MM.1S (cell line): Measurements from ENCODE around the gene RHOF.

Experiments used
- DNase-seq: peaks from one replicate; pipeline ENCODE4 v3.0.0-alpha.2; 2015
- H2AFZ ChIP-seq: fragments of 300-600 bp; sonication (generic); 2 replicates; pipeline ENCODE4 v1.6.0; 2016; ENCODE audit warnings: antibody characterized with exemption, low read length
- H3F3A ChIP-seq: fragments of 300-600 bp; sonication (generic); 2 replicates; pipeline ENCODE4 v1.6.1; 2016; ENCODE audit warnings: mild to moderate bottlenecking, antibody characterized with exemption, low read length, moderate library complexity, mixed read lengths; ENCODE audit not compliant: insufficient read depth
- H3K27ac ChIP-seq: fragments of 300-600 bp; sonication (generic); 2 replicates; pipeline ENCODE4 v1.5.1; 2016; ENCODE audit warnings: mild to moderate bottlenecking, low read length
- H3K27me3 ChIP-seq: fragments of 300-600 bp; sonication (generic); replicated peaks from 2 replicates; pipeline ENCODE4 v1.6.0; 2016; ENCODE audit warnings: low read length; ENCODE audit not compliant: insufficient read depth
- H3K36me3 ChIP-seq: fragments of 300-600 bp; sonication (generic); replicated peaks from 2 replicates; pipeline ENCODE4 v1.6.1; 2016; ENCODE audit warnings: mild to moderate bottlenecking, low read length, mixed read lengths; ENCODE audit not compliant: insufficient read depth
- H3K4me1 ChIP-seq: fragments of 300-600 bp; sonication (generic); 2 replicates; pipeline ENCODE4 v1.6.1; 2016; ENCODE audit warnings: low read length, mixed read lengths
- H3K4me2 ChIP-seq: fragments of 300-600 bp; sonication (generic); 2 replicates; pipeline ENCODE4 v1.6.0; 2016; ENCODE audit warnings: low read depth, low read length
- H3K4me3 ChIP-seq: fragments of 300-600 bp; sonication (generic); 2 replicates; pipeline ENCODE4 v1.5.1; 2016; ENCODE audit warnings: low read length, mixed read lengths
- H3K79me2 ChIP-seq: fragments of 300-600 bp; sonication (generic); 2 replicates; pipeline ENCODE4 v1.6.1; 2016; ENCODE audit warnings: mixed run types, low read length, mixed read lengths
- H3K9ac ChIP-seq: fragments of 300-600 bp; sonication (generic); 2 replicates; pipeline ENCODE4 v1.6.1; 2016; ENCODE audit warnings: low read length, mixed read lengths
- H3K9me2 ChIP-seq: fragments of 300-600 bp; sonication (generic); replicated peaks from 2 replicates; pipeline ENCODE4 v1.6.1; 2016; ENCODE audit warnings: mild to moderate bottlenecking, low read length, mixed read lengths; ENCODE audit not compliant: insufficient read depth
- H3K9me3 ChIP-seq: fragments of 300-600 bp; sonication (generic); replicated peaks from 2 replicates; pipeline ENCODE4 v1.6.1; 2016; ENCODE audit warnings: mild to moderate bottlenecking, low read length, mixed read lengths; ENCODE audit not compliant: insufficient read depth
- H4K20me1 ChIP-seq: fragments of 300-600 bp; sonication (generic); 2 replicates; pipeline ENCODE4 v1.6.1; 2016; ENCODE audit warnings: mild to moderate bottlenecking, low read length, moderate library complexity, mixed read lengths; ENCODE audit not compliant: insufficient read depth
- EZH2 ChIP-seq: fragments of 300-600 bp; sonication (generic); optimal IDR thresholded peaks from 2 replicates; pipeline ENCODE3; 2017; ENCODE audit warnings: low read depth, mild to moderate bottlenecking, antibody characterized with exemption, low read length, mixed read lengths
- EZH2phosphoT487 ChIP-seq: fragments of 300-600 bp; sonication (generic); IDR thresholded peaks from 2 replicates; pipeline ENCODE4 v1.6.1; 2018; ENCODE audit warnings: antibody characterized with exemption, low read length
- TF ChIP-seq, protein P1 (sequence below): fragments of 300-600 bp; sonication (generic); IDR thresholded peaks from 2 replicates; pipeline ENCODE4 v1.5.1; 2016; ENCODE audit warnings: antibody characterized with exemption, low read length, mixed read lengths

Gene RHOF

DNA sequence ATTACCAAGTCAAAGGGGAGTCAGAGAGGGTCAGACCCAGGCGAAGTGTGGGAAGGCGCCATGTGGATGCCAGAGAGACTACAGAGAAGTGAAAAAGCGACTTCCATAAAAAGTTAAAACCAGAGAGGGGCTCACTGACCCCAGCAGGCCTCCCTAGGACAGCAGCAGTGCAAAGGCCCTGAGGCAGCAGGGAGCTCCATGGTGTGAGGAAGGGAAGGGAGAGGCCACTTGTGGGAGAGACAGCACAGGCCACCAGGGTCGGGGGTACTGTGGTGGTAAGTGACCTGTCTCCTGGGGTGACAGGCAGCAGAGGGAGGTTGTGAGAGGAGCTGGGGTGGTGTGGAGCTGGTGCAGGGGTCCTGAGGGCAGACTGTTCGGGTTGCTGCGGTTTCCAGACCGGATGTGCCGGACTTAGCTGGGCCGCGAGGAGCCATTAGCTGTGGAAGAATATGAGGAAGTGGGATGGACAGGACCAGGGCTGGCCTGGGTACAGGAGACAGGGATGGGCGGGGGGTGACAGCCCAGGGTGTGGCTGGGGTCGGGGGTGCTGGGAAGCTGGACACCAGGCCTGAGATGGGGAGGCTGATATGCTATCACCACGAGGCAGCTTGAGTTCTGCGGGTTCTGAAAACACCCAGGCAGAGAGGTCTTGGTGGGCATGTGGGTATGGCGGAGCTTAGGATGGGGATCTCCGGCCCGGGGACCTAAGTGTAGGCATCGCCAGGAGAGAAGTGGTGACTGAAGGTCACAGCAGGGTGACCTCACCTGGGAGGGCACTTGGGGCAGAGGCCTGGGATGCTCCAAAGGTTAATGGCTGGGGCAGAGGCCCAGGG lies 33.0 kb upstream of the RHOF start:
- H2AFZ ChIP-seq = no peak overlapping the region
- no peaks in the 10 kb centered on the region for H3F3A ChIP-seq
- H3K27ac ChIP-seq = no peak overlapping the region
- no peak overlapping the region for H3K9ac ChIP-seq
- no peak for DNase-seq
- no peaks in the 10 kb centered on the region for H3K9me2 ChIP-seq
- H3K36me3 ChIP-seq = no peaks in the 10 kb centered on the region
- H3K4me2 ChIP-seq = no peak overlapping the region
- no peaks in the 10 kb centered on the region for H3K4me1 ChIP-seq
- TF ChIP-seq, protein P1, sequence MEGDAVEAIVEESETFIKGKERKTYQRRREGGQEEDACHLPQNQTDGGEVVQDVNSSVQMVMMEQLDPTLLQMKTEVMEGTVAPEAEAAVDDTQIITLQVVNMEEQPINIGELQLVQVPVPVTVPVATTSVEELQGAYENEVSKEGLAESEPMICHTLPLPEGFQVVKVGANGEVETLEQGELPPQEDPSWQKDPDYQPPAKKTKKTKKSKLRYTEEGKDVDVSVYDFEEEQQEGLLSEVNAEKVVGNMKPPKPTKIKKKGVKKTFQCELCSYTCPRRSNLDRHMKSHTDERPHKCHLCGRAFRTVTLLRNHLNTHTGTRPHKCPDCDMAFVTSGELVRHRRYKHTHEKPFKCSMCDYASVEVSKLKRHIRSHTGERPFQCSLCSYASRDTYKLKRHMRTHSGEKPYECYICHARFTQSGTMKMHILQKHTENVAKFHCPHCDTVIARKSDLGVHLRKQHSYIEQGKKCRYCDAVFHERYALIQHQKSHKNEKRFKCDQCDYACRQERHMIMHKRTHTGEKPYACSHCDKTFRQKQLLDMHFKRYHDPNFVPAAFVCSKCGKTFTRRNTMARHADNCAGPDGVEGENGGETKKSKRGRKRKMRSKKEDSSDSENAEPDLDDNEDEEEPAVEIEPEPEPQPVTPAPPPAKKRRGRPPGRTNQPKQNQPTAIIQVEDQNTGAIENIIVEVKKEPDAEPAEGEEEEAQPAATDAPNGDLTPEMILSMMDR = no peak
- TF ChIP-seq EZH2phosphoT487 = no peak
- TF ChIP-seq EZH2 = no peak
- no peaks in the 10 kb centered on the region for H3K9me3 ChIP-seq
- no peaks in the 10 kb centered on the region for H4K20me1 ChIP-seq
- no peaks in the 10 kb centered on the region for H3K27me3 ChIP-seq
- no peaks in the 10 kb centered on the region for H3K79me2 ChIP-seq
- no peak overlapping the region for H3K4me3 ChIP-seq

DNA sequence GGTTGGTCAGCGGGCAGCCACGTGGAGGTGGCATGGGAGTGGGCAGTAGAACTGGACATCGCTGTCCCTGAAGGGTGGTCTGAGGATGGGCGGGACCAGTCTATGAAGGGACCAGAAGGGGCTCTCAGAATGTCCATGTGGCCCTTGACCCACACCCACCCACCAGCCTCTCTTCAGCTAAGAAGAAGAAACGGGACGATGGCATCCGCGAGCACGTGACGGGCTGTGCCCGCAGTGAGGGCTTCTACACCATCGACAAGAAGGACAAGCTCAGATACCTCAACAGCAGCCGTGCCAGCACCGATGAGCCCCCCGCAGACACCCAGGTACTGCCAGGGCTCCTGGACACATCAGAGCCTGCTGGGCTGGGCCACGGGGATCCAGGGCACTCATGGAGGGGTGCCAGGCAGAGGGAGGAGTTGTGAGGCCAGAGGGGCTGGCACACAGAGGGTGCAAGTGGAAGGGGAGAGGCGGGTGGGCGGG lies 31.6 kb upstream of the RHOF start:
- Histone ChIP-seq H3K4me1 (no peaks in the 10 kb centered on the region), H4K20me1 (no peaks in the 10 kb centered on the region), H3K9me3 (no peaks in the 10 kb centered on the region), H3K4me3 (no peak overlapping the region), H3K9me2 (no peaks in the 10 kb centered on the region), H3K27me3 (no peaks in the 10 kb centered on the region), H3F3A (no peaks in the 10 kb centered on the region), H2AFZ (no peak overlapping the region), H3K79me2 (no peaks in the 10 kb centered on the region), H3K36me3 (no peaks in the 10 kb centered on the region), H3K9ac (no peak overlapping the region), H3K27ac (no peak overlapping the region), H3K4me2 (no peak overlapping the region)
- TF ChIP-seq, protein P1 = no peak
- TF ChIP-seq EZH2 (no peak), EZH2phosphoT487 (no peak)
- no peak for DNase-seq

DNA sequence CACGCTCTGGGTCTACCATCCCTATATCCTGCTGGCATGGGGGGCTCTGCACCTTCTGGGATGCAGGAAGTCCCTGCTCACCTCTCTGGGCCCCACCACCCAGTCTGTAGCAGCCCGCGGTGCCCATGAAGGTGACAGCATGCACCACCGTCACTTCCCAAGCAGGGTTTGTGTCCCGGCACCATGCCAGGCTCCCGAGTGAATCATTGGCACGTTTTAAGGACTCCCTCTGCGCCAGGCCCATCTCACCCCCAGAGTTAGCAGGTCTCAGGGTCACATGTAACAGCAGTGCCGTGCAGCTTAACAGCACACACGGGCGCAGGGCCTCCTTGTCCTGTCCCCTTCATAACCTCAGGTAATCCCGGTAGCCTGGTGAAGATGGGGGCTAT lies 30.2 kb upstream of the RHOF start:
- no peaks in the 10 kb centered on the region for H3K9me2 ChIP-seq
- H3K27me3 ChIP-seq = no peaks in the 10 kb centered on the region
- H3K79me2 ChIP-seq = no peaks in the 10 kb centered on the region
- TF ChIP-seq, protein P1 = no peak
- TF ChIP-seq EZH2 (no peak), EZH2phosphoT487 (no peak)
- H3F3A ChIP-seq = no peaks in the 10 kb centered on the region
- no peaks in the 10 kb centered on the region for H4K20me1 ChIP-seq
- no peaks in the 10 kb centered on the region for H3K36me3 ChIP-seq
- H3K9me3 ChIP-seq = no peaks in the 10 kb centered on the region
- no peak overlapping the region for H3K27ac ChIP-seq
- H3K4me2 ChIP-seq = no peak overlapping the region
- H2AFZ ChIP-seq = no peak overlapping the region
- no peaks in the 10 kb centered on the region for H3K4me1 ChIP-seq
- no peak overlapping the region for H3K9ac ChIP-seq
- no peak overlapping the region for H3K4me3 ChIP-seq
- no peak for DNase-seq
